ENCODE data around the gene CLPSL2. TPM values are rescaled to one million over a fixed set of nuclear protein-coding genes. Genes with fewer than 3 reads are reported as not detected.
A peak's percentile ranks its signal among the peaks of the same experiment; 100 is the strongest.

The CLPSL2 gene, protein sequence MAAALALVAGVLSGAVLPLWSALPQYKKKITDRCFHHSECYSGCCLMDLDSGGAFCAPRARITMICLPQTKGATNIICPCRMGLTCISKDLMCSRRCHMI
- not detected for polyA plus RNA-seq

DNA sequence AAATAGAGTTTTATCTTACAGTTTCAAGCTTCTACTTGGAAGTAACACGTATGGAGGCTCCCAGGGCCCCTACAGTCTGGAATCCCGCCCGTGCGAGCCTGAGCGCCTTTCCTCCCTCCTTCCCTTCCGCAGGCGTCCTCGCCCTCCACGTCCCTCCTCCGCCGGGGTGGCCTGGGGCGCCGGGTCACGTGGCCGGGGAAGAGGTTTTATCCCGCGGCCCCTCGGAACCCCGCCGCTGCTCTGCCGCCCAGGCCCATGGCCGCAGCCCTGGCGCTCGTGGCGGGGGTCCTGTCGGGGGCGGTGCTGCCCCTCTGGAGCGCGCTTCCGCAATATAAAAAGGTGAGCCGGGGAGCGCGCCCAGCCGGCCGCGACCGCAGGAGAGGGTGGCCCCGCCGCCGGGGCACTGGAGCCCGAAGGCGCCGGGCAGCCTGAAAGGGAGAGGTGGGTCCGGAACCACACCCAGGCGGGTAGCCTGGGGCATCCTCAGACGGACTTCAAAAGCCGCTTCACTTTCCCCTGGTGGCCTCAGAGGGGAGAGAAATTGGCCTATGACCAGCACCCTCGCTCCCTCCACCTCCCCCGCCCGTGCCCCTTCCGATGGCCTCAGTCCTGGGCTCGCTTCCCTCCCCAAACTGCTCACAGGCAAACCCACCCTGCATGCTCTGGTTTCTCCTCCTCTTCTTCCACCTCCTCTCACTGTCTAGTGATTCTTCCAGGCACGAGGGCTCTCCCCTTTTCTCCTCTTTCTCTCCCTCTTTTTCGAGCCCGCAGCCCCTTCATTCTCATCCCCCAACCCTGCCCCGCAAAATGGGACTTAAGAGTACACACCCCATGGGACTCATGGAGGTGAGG is at the start of gene CLPSL2:
TSS of gene CLPSL2 (plus strand) at position 235 of the 852 bp plus-strand sequence. CDS start at position 256, 21 bp downstream.
- Histone ChIP-seq H3K27me3 (ENCODE audit: control insufficient read depth in 1 of 2, insufficient read depth in 2 of 2, low read length in 2 of 2) (peaks cover 0 to 5% of the 10 kb centered on the region in 2 donors), H3K9me3 (ENCODE audit: control insufficient read depth in 2 of 2, insufficient read depth in 1 of 2, low read depth in 1 of 2, low read length in 1 of 2) (no peaks in the 10 kb centered on the region), H3K27ac (ENCODE audit: low read depth in 2 of 2, low read length in 1 of 2) (no peak within 1 kb of the TSS), H3K36me3 (ENCODE audit: control insufficient read depth in 2 of 2, insufficient read depth in 2 of 2, low read length in 1 of 2) (no peaks in the 10 kb centered on the region), H3K4me3 (ENCODE audit: low read depth in 1 of 2, low read length in 2 of 2) (peak within 1 kb of the TSS; percentile 17 to 24), H3K4me1 (ENCODE audit: control insufficient read depth in 2 of 2, insufficient read depth in 2 of 2, low read length in 1 of 2) (peaks cover 0 to 5% of the 10 kb centered on the region in 2 donors)
- 3 to 4% methylated on average over 56 of the region's 56 CpGs for WGBS, 2 donors

DNA sequence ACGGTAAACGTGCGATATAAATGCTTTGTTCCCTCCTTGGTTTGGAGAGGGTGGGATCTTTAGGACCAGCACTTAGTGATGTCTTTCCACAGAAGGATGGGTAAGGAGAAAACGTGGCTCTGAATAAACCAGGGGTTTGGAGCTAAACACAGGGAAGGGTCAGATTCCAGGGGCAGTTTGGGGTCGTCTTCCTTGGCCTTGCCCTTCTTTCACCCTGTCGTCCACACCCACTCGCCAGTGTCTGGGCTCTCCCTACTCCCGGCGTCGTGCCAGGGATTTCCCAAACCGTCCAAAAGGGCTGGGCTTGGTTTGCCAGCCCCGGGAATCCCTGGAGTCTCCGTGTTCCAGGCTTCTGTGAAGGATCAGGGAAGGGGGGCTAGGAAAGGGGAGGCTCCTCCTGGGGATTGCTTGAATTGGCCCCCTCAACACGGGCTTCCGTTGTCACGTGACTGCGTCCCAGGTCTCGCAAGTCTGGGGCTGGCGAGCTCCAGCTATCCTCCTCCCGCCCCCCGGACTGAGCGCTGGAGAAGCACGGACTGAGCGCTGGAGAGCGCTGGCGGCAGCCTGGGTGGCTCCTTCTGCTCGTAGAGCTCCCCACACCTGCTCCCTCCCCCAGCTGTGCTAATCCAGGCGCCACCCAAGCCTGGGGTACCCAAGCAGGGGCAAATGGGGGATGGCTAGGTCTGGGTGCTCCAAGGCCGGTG is 49.0 kb upstream of the CLPSL2 start:
- H3K4me3 ChIP-seq (ENCODE audit: low read depth in 1 of 2, low read length in 2 of 2) = peak overlapping the region; percentile 33 to 55
- H3K27me3 ChIP-seq (ENCODE audit: control insufficient read depth in 1 of 2, insufficient read depth in 2 of 2, low read length in 2 of 2) = no peaks in the 10 kb centered on the region
- 3 to 5% methylated on average over 28 to 29 of the region's 29 CpGs for WGBS, 2 donors
- H3K27ac ChIP-seq (ENCODE audit: low read depth in 2 of 2, low read length in 1 of 2) = peak overlapping the region; percentile 98 to 100
- no peaks in the 10 kb centered on the region for H3K9me3 ChIP-seq (ENCODE audit: control insufficient read depth in 2 of 2, insufficient read depth in 1 of 2, low read depth in 1 of 2, low read length in 1 of 2)
- H3K4me1 ChIP-seq (ENCODE audit: control insufficient read depth in 2 of 2, insufficient read depth in 2 of 2, low read length in 1 of 2) = peaks cover 7 to 40% of the 10 kb centered on the region in 2 donors
- no peaks in the 10 kb centered on the region for H3K36me3 ChIP-seq (ENCODE audit: control insufficient read depth in 2 of 2, insufficient read depth in 2 of 2, low read length in 1 of 2)

DNA sequence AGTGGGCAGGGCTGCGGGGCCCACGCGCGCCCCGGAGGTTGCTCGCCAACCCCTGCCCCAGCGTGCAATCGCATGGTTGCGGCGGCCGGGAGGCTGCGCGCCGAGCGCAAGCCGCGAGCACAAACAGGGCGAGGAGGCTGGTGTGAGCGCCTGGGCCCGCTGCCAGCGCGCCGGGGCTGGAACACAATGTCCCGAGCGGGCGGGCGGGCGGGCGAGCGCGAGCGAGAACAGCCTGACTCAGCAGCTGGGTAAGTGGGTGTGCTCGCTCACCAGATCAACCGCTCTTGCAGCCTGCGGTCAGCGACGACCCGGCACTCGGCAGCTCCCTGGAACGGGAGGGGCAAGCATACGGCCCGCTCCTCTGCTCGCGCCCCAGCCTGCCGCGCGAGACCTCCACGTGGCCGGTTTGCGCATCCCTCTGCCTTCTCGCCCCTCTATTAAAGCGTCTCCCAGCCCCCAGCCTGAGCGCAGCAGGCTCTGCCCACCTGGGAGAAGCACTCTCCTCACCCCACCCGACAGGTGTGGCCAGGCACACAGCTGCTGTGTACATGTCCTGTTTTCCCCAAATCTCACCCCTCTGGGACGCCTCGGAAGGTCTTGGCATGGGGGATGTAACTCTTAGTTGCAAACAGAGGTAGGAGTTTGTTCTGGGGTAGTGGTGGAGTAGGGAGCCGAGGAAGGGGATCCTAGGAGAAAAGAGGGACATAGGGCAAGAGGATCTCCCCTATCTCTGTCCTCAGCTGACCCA is 48.3 kb upstream of the CLPSL2 start:
- peak overlapping the region; percentile 33 to 55 for H3K4me3 ChIP-seq (ENCODE audit: low read depth in 1 of 2, low read length in 2 of 2)
- no peaks in the 10 kb centered on the region for H3K9me3 ChIP-seq (ENCODE audit: control insufficient read depth in 2 of 2, insufficient read depth in 1 of 2, low read depth in 1 of 2, low read length in 1 of 2)
- no peaks in the 10 kb centered on the region for H3K36me3 ChIP-seq (ENCODE audit: control insufficient read depth in 2 of 2, insufficient read depth in 2 of 2, low read length in 1 of 2)
- WGBS, 2 donors = 1% methylated on average over 48 to 57 of the region's 57 CpGs
- peak overlapping the region; percentile 100 for H3K27ac ChIP-seq (ENCODE audit: low read depth in 2 of 2, low read length in 1 of 2)
- no peaks in the 10 kb centered on the region for H3K27me3 ChIP-seq (ENCODE audit: control insufficient read depth in 1 of 2, insufficient read depth in 2 of 2, low read length in 2 of 2)
- H3K4me1 ChIP-seq (ENCODE audit: control insufficient read depth in 2 of 2, insufficient read depth in 2 of 2, low read length in 1 of 2) = peaks cover 3 to 43% of the 10 kb centered on the region in 2 donors

DNA sequence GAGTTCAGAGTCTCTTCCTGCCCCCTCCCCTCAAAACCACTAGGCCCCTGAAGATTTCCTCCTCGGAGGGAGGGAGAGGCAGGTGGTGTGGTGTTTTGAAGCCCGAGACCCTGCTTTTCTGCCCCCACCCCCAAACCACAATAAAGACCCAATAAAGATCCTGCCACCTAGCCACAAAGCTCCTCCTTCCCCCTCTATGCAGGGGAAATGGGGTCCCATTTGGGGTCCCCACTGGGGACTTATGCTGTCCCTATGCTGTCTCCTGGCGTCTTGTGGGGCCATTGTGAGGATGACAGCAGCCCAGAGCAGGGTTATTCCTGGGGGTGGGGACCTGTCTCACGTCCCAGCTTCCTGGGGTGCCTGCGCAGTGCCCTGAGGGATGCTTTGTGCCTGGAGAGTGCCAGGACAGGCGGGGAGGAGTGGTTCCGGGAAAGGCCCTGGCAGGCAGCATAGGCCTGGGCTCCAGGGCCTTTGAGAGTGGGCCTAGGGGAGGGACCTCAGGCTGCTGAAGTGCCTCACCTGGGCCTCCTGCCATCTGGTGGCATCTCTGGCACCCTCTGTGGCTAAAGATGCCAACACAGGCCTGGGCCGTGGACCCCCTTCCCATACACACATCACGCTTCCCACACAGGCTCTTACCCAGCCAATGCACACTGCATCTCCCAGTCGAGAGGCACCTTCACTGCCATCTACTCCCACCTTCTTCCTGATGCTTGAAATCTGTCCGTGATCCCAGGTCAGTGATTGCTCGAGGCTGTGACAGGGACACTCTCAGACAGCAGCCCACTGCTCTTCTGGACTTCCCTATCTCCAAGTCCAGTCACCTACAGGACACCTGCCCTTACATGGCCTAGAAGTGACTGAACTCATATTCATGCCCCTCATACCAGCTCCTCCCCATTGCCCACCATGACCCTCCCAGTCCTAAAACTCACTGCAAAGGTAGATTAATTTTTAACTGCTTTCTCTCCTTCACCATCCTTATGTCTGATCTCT is 47.4 kb upstream of the CLPSL2 start:
- peaks cover 3 to 44% of the 10 kb centered on the region in 2 donors for H3K4me1 ChIP-seq (ENCODE audit: control insufficient read depth in 2 of 2, insufficient read depth in 2 of 2, low read length in 1 of 2)
- H3K27me3 ChIP-seq (ENCODE audit: control insufficient read depth in 1 of 2, insufficient read depth in 2 of 2, low read length in 2 of 2) = no peaks in the 10 kb centered on the region
- H3K36me3 ChIP-seq (ENCODE audit: control insufficient read depth in 2 of 2, insufficient read depth in 2 of 2, low read length in 1 of 2) = no peaks in the 10 kb centered on the region
- no peaks in the 10 kb centered on the region for H3K9me3 ChIP-seq (ENCODE audit: control insufficient read depth in 2 of 2, insufficient read depth in 1 of 2, low read depth in 1 of 2, low read length in 1 of 2)
- H3K4me3 ChIP-seq (ENCODE audit: low read depth in 1 of 2, low read length in 2 of 2) = peak overlapping the region in 1 of 2 donors; percentile 33
- peak overlapping the region; percentile 100 for H3K27ac ChIP-seq (ENCODE audit: low read depth in 2 of 2, low read length in 1 of 2)
- 42 to 48% methylated on average over 12 of the region's 12 CpGs for WGBS, 2 donors

DNA sequence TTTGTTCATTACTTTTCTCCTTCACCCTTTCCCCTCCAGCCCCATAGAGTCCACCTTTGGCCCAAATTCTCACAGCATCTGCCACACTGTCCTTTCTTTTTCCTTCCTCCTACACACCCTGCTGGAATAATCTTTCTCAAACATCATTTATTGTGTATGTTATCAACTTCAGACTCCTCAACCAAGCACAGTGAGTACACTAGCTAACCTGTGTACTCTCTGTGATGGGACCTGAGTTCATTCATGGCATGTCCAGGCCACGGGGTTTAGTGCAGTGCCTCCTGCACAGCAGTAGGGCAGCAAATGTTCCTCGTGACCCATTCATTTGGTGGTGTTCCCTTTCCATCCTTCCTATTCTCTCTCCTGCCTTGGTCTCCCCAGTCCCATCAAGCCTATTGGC is 46.7 kb upstream of the CLPSL2 start:
- Histone ChIP-seq H3K4me3 (ENCODE audit: low read depth in 1 of 2, low read length in 2 of 2) (no peak overlapping the region), H3K27me3 (ENCODE audit: control insufficient read depth in 1 of 2, insufficient read depth in 2 of 2, low read length in 2 of 2) (no peaks in the 10 kb centered on the region), H3K9me3 (ENCODE audit: control insufficient read depth in 2 of 2, insufficient read depth in 1 of 2, low read depth in 1 of 2, low read length in 1 of 2) (no peaks in the 10 kb centered on the region), H3K4me1 (ENCODE audit: control insufficient read depth in 2 of 2, insufficient read depth in 2 of 2, low read length in 1 of 2) (peaks cover 3 to 48% of the 10 kb centered on the region in 2 donors), H3K36me3 (ENCODE audit: control insufficient read depth in 2 of 2, insufficient read depth in 2 of 2, low read length in 1 of 2) (no peaks in the 10 kb centered on the region), H3K27ac (ENCODE audit: low read depth in 2 of 2, low read length in 1 of 2) (peak overlapping the region; percentile 100)
- WGBS, 2 donors = 49 to 50% methylated on average over 2 of the region's 2 CpGs

DNA sequence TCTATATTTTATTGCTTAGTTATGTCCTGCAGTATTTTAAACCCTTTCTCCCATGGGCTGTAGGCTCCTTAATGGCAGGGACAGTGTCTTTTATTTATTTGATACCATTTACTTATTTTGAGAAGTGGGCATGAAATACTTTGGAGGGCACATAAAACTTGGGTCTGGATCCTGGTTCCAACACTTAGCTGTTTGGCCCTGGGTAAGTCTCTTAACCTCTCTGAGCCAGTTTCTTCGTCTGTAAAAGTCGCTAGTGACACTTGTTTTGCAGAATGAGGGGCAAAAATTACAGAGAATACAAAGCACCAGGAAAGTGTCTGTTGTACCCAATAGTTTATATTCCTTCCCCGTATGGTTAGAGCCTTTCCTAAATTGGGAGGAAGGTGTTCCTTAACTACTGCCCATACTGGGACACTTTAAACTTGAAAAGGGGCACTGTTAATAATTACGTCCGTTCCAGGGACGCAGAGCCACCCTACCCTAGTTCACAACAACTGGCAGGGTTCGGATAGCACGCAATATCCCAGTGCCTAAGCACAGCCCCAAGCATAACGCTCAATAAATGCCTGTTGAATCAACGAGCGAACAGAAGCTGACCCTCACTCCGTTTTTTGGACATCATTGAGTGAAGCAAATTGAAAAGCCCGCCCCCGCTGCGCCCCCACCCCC is 45.5 kb upstream of the CLPSL2 start:
- peaks cover 3 to 51% of the 10 kb centered on the region in 2 donors for H3K4me1 ChIP-seq (ENCODE audit: control insufficient read depth in 2 of 2, insufficient read depth in 2 of 2, low read length in 1 of 2)
- 9 to 12% methylated on average over 15 of the region's 15 CpGs for WGBS, 2 donors
- H3K27me3 ChIP-seq (ENCODE audit: control insufficient read depth in 1 of 2, insufficient read depth in 2 of 2, low read length in 2 of 2) = no peaks in the 10 kb centered on the region
- peak overlapping the region in 1 of 2 donors; percentile 62 for H3K4me3 ChIP-seq (ENCODE audit: low read depth in 1 of 2, low read length in 2 of 2)
- H3K36me3 ChIP-seq (ENCODE audit: control insufficient read depth in 2 of 2, insufficient read depth in 2 of 2, low read length in 1 of 2) = no peaks in the 10 kb centered on the region
- no peaks in the 10 kb centered on the region for H3K9me3 ChIP-seq (ENCODE audit: control insufficient read depth in 2 of 2, insufficient read depth in 1 of 2, low read depth in 1 of 2, low read length in 1 of 2)
- peak overlapping the region; percentile 98 to 100 for H3K27ac ChIP-seq (ENCODE audit: low read depth in 2 of 2, low read length in 1 of 2)

DNA sequence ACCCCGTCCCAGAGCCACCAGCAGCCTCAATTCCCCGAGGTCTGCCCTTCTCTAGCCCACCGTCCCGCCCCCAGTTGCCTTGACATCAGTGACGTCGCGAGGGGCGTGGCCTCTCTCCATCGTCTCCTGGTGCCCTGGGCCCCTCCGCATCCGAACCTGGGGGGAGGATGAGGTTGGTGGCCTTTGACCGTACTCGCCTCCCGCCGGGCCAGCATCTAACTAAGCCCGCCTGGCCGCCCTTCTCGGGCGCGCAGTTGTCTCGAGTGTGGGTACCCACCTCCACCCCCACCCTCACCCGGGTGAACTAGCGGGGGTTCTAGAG is 45.0 kb upstream of the CLPSL2 start:
- H3K27ac ChIP-seq (ENCODE audit: low read depth in 2 of 2, low read length in 1 of 2) = peak overlapping the region; percentile 98 to 100
- H3K4me3 ChIP-seq (ENCODE audit: low read depth in 1 of 2, low read length in 2 of 2) = peak overlapping the region; percentile 53 to 62
- no peaks in the 10 kb centered on the region for H3K36me3 ChIP-seq (ENCODE audit: control insufficient read depth in 2 of 2, insufficient read depth in 2 of 2, low read length in 1 of 2)
- 1 to 2% methylated on average over 23 of the region's 23 CpGs for WGBS, 2 donors
- H3K27me3 ChIP-seq (ENCODE audit: control insufficient read depth in 1 of 2, insufficient read depth in 2 of 2, low read length in 2 of 2) = no peaks in the 10 kb centered on the region
- H3K4me1 ChIP-seq (ENCODE audit: control insufficient read depth in 2 of 2, insufficient read depth in 2 of 2, low read length in 1 of 2) = peaks cover 3 to 46% of the 10 kb centered on the region in 2 donors
- no peaks in the 10 kb centered on the region for H3K9me3 ChIP-seq (ENCODE audit: control insufficient read depth in 2 of 2, insufficient read depth in 1 of 2, low read depth in 1 of 2, low read length in 1 of 2)

DNA sequence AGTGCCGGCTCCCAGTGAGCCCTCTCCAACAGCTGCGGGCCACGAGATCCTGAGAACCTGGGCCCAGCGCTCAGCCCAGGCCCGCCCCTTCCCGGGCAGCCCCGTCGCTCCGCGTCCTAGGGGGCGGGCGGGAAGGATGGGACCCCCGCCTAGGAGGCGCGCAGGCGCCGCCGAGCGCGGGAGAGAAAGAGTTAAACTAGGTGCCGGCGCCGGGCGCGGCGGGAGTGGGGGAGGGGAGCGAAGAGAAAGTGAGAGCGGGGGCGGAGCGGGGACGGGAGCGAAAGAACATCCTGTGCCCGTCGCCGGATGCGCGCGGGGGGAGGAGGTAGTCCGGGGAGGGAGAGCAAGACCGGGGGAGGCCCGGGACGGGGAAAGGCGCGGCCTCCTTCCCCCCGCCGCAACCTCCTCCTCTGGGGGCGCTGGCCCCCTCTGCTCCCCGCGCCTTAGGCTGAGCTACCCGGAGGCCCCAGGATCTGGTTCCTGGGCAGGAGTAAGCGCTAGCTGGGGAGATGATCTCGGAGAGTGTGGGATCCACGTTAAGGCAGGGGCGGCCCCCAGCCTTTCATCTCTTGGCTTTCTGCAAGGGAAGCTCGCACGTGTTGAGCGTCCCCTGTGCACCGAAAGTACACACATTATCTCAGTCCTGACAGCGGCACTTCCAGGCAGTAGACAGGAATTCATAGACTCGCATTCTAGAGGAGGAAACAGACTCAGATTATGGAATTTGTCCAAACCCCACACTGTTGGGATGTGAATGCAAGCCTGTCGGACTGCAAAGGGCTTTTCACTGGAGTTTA is 44.5 kb upstream of the CLPSL2 start:
- Histone ChIP-seq H3K4me1 (ENCODE audit: control insufficient read depth in 2 of 2, insufficient read depth in 2 of 2, low read length in 1 of 2) (peaks cover 3 to 44% of the 10 kb centered on the region in 2 donors), H3K27me3 (ENCODE audit: control insufficient read depth in 1 of 2, insufficient read depth in 2 of 2, low read length in 2 of 2) (no peaks in the 10 kb centered on the region), H3K36me3 (ENCODE audit: control insufficient read depth in 2 of 2, insufficient read depth in 2 of 2, low read length in 1 of 2) (no peaks in the 10 kb centered on the region), H3K4me3 (ENCODE audit: low read depth in 1 of 2, low read length in 2 of 2) (peak overlapping the region; percentile 53 to 62), H3K27ac (ENCODE audit: low read depth in 2 of 2, low read length in 1 of 2) (peak overlapping the region; percentile 98 to 100), H3K9me3 (ENCODE audit: control insufficient read depth in 2 of 2, insufficient read depth in 1 of 2, low read depth in 1 of 2, low read length in 1 of 2) (no peaks in the 10 kb centered on the region)
- WGBS, 2 donors = 0 to 1% methylated on average over 34 to 61 of the region's 61 CpGs

Measured in esophagus (tissue), 2 donors.